ENCODE measurements around the gene PEPD.

PEPD gene

DNA sequence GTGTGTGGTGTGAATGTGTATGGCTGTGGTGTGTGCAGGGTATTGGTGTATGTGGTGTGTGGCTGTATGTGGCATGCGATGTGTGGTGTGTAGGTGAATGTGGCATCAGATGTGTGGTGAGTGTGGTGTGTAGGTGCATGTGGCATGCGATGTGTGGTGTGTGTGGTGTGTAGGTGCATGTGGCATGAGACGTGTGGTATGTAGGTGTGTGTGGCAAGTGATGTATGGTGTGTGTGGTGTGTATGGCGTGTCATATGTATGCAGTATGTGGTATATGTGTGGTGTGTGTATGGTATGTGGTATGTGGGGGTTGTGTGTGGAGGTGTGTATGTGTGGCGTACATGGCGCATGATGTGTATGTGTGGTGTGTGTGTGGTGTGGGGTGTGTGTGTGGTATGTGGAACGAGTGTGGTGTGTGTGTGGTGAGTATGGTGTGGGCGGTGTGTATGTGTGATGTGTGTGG lies 63.4 kb downstream of the PEPD start:
- DNase-seq (ENCODE audit: low read depth) = no peak

DNA sequence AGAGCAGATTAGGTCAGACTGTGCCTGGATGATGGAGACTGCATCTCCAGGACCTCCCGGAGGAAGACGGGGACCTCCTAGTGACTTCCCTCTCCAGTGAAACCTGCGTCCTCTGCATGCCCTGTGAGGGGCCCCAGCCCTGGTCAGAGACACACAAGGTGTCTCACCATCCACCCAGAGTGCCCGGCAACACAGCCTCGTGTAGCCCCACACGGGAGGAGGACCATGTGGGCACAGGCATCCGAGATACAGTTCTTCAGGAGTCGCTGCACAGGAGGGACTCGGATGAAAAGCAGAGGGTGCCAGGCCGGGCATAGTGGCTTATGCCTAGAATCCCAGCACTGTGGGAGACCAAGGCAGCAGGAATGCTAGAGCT lies 64.8 kb downstream of the PEPD start:
- DNase-seq (ENCODE audit: low read depth) = no peak

DNA sequence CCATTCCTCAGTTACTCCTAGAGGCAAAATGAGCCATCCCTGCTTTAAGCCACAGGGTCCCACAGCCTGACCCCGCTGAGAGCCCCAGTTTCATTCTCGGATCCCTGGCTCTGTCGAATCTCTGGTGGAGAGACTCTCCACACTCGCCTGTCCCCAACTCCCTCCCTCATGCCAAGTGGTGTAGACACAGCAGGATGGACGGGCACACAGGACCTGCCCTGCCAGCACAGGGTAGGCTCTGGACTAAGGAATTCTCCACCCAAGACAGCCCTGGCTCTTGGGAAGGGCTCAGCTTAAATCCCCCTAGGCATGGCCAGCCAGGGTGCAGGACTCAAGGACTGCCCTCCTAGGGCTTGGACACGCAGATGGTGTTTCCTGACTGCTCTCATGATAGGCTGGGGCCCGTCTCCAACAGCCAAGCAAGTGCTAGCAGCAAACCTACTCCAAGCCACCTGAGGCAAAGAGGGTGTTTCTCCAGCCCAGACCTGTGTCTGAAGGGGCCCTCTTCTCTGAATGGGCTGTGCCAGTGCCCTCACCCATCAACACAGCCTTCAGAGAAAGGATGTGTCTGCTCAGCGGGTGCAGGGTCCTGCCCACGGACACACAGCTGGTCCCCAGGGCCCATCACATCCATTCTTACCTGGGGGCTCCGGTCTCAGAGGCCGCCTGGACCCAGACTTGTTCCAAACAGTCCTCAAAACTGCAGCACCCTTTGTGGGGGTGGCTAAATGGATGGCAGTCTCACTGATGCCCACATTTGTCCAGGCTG lies 65.3 kb downstream of the PEPD start:
- no peak for DNase-seq (ENCODE audit: low read depth)

DNA sequence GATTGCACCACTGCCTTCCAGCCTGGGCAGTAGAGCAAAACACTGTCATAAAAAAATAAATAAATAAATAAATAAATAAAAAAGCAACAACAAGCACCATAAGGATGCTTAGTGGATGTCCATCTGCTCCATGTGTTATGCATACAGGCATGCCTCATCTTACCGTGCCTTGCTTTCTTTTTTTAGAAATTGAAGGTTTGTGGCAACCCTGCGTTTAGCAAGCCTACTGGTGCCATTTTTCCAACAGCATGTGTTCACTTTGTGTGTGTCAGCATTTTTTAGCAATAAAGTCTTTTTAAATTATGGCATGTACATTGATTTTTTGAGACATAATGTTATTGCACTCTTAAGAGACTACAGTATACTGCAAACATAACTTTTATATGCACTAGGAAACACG lies 68.3 kb downstream of the PEPD start:
- no peak for DNase-seq (ENCODE audit: low read depth)

DNA sequence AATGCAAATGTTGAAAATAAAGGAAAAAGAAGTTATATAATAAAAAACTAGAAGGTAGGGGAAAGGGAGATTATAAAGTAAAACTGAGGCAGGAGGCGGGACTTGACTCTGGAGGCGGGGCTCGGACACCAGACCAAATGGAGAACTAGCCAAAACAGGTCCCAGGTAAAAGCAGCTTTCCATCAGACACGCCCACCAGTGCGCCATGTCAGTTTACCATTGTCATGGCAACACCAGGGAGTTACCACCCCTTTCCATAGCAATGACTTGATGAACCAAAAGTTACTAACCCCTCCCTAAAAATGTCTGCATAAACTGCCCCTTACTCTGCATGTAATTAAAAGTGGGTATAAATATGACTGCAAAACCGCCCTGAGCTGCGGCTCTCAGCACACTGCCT lies 70.9 kb downstream of the PEPD start:
- no peak for DNase-seq (ENCODE audit: low read depth)

DNA sequence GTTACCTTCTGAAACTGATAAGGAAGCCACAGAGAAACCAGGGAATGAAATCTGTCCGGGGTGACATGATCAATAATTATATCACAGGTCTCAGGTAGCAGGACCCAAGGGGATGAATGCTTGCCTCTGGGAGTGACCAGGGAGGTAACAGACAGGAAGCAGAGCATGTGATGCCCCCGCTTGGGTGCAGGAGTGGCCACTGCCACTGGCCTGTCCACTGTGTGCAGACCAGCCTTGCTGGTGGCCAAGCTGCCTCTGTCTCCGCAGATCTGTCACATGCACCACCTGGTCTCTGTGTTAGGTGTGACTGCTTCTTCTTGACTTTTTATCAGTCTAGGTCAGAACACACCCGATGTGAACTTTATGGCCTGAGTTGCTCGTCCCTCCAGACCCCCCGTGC lies 71.8 kb downstream of the PEPD start:
- no peak for DNase-seq (ENCODE audit: low read depth)

DNA sequence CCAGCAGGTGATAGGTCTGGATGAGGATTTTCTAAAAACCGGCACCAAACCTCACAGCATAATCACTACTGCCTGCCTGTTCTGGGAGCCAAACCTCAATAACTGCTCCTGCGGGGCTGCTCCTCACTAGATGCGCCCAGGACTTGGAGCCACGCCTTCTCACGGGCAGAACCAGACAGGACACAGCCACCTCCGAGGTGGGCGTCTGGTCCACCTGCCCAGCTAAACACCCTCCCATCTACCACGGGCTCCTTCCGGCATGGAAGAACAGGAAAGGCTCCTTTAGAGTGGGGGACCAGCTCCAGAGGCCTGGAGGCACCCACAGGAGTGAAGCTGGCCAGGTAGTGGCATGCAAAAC lies 73.5 kb downstream of the PEPD start:
- no peak for DNase-seq (ENCODE audit: low read depth)

DNA sequence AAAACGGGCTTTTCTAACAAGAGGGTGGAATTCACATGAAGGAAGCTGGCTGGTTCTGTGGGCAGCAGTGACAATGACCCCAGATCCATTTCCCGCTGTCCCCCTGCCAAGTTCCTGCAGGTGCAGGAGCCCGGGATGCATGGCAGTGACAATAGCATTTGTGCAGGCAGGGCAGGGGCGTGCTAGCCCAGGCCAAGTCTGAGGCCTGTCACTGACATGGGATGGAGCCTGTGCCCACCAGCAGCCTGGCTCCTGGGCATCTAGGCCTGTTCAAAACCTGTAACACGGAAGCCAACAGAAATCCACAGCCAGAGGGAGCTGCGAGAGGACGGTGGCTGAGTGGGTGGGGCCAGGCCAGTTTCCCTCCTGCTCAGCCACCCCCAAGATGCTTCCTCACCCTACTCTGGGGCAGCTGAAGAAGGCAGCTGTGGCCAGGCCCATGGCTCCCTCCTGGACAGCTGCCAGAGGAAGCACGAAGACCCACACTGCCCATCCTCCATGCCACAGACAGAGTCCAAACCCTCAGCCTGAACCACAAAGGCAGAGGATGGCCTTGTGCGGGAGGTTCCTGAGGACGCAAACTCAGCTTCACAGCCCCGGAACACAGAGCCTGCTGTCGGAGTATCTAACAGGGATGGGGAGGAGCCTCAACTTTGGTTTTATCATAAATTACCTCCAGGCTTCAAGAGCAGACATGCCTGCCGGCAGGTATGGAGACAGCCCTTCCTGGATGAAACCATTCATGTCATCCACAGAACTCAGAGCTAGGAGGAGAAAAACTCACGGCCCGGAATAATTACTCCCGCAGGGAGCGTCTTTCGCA lies 74.0 kb downstream of the PEPD start:
- no peak for DNase-seq (ENCODE audit: low read depth)

DNA sequence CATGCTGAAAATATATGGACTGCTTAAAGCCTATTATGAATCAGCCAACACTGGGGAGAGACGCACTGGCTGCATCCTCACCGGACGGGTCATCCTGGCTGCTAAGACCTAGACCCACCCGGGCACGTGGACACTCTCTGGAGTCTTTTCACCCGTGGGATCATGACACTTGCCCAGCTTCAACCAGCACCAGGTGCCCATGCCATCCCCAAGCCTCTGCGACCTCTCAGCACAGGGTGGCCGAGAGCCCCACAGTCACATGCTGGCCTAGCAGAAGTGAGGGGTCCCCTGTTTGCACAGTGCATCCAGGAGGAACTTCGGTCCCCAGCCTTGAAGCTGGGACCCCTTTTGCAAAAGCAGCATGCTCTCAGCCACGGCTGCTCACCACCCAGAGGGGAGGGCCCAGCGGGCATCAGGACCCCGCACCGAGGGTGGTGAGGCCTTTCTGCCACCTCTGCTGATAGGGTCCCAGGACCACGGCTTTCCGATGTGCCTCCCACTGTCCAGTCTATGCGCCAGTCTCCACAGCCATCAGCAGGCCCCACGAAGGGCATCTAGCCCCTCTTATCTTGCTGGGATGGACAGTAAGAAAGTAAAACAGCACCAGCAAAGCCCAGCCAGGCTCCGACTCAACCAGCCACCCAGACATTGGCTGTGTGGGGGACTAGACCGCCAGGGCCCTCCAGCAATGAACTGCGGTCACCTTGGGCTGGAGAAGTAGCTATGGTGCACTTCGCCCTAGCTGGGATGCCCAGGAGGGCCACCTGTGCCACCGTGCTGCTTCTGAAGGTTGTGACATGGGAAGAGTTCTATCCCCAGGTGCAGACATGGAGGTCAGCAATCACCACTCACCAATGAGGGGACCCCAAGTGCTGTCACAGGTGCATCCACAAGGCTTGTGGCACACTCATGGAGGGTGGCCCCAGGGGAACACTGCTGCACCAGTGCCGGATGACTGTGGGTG lies 75.0 kb downstream of the PEPD start:
- no peak for DNase-seq (ENCODE audit: low read depth)

DNA sequence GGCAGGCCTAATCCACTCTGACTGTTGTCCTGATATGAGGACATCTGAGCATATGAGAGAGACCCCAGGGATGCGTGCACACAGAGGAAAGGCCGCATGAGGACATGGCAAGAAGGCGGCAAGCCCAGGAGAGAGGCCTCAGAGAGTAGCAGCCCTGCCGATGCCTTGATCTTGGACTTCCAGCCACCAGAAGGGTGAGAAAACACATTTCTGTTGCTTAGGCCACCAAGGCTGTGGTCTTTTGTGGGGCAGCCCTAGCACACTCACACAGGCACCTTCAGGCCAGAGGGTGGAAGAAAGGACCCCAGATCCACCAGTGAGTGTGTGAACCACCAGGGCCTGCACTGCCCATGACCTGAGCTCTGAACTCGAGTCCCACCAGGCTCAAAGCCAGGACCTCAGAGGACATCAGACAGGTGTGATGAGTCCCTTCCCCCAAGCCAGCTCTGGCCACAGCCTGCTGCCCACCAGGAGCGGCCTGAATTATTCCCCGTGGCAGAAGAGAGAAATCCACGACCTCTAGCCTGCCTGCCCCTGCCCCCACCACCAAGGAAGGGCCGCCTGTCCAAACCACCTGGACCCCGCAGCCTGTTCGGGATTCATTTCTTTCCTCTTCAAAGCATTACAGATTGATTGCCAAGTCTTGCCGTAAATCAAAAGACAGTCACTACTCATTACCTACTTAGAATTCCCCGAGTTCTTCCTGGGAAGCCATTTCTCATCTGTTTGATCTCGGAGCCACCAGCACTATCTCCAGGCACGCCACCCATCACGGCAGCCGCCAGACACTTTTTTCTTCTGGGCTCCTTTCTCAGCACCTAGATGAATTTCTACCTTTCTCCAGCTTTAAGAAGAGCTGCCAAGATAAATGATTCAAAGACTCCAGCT lies 75.9 kb downstream of the PEPD start:
- no peak for DNase-seq (ENCODE audit: low read depth)

DNA sequence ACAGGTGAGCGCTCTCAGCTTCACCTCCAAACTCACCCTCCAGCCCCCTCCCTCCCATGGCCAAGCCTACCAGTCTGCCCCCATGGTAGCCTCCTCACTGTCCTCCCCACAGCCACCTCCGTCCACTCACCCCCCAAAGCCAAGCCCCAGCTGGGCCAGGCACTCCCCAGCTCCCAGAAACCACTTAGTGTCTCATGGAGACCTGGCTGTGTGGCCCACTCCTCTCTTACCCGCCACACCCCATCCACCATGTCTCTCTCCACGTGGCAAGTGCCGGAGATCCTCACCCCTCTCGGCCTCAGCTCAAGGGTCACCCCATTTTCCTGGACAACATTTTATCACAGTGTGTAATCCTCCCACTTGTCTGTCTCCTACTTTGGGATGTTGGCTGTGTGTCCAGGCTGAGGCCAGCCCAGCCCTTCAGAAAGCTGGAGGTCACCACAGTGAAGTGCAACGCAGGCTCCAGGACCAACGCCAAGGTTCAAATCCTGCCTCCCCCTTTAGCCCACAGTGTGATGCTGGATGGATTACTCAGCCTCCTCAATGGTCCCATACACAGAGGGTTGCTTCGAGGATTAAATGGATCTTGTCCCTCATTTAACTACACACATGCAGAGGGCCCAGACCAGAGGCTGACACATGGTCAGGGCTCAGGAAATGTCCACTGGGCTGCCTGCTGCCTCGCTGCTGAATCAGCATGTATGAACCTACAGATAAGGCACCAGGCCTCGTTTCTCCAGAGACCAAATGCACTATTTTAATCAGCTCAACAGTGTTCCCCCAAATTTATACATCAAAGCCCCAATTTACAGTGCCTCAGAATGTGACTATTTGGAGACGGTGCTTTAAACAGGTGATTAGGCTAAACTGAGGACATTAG lies 76.8 kb downstream of the PEPD start:
- no peak for DNase-seq (ENCODE audit: low read depth)

DNA sequence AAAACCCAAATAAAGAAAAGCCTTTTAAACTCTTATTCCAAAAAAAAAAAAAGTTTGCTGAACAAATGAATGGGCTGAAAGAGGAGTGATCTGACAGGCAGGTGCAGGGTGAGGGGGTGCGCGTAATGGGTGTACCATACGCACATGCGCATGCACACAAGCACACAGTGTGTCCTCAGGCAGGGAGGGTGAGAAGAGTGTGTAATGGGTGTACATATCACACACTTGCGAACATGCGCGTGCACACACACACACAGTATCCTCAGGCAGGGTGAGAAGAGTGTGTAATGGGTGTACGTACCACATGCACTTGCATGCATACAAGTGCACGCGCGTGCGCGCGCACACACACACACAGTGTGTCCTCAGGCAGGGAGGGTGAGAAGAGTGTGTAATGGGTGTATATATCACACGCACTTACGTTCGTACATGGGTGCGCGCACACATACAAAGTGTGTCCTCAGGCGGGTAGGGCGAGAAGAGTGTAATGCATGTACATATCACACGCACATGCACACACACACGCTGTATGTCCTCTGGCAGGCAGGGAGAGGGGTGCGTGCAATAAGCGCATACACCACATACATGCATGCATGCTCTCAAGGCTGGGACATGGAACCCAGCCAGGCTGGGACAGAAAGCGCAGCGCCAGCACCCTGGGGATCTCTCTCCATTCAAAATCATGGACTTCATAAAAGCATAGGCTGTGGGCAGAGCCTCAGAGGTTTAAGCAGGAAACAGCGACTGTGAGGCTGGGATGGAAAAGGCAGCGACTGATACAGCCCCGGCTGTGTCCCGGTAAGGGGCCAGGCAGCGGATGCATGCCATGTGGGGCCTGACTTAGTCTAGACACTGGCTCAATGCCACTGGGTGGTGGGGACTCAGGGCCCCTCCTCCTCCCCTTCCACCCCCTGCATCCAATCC lies 77.7 kb downstream of the PEPD start:
- no peak for DNase-seq (ENCODE audit: low read depth)

DNA sequence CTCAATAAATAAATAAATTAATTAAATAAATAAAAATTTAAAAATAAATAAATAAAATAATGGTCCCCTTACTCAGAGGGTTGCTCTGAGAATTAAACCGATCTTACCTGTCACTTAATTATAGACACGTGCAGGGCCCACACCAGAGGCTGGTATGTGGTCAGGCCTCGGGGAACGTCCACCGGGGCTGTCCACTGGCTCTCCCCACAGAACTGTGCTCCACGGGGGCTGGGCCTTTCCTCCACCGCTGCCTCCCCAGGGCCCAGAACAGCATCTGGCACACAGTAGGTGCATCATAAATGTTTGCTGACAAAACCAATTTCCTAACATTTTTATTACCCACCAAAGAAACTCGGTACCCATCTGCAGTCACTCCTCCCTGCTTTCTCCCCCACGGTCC lies 78.9 kb downstream of the PEPD start:
- DNase-seq (ENCODE audit: low read depth) = no peak

DNA sequence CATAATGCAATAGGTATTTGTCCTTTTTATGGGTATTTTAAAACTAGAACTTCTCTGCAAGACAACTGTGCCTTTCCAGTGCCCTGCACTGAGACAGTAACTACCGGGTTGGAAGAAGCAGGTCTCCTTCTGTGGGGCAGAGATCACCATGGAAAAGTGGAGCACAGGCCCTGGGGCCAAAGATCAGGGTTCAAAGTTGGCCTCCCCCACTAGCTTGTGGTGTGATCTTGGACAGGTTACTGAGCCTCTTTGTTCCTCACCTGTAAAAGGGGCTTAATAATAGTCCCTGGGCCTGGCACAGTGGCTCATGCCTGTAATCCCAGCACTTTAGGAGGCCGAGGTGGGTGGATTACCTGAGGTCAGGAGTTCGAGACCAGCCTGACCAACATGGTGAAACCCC lies 79.8 kb downstream of the PEPD start:
- no peak for DNase-seq (ENCODE audit: low read depth)

DNA sequence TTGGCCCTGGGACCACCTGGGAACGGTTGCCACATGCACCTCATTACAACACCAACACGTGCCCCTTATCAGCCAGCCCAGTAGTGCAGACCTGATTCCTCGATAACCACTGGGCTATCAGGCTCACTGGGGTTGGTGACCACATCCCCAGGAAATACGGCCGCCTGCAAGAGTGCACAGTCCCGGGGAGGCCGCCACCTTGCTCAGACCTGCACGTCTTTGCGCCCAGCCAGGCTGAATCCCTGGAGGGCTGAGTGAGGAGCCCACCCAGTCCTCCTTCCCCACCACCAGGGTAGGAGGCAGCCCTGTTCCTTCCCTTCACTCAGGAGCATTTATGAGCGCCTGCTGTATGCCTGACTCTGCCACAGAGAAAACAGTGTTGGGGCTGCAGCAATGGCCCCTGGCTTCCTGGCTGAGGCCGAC lies 80.3 kb downstream of the PEPD start:
- DNase-seq (ENCODE audit: low read depth) = no peak

DNA sequence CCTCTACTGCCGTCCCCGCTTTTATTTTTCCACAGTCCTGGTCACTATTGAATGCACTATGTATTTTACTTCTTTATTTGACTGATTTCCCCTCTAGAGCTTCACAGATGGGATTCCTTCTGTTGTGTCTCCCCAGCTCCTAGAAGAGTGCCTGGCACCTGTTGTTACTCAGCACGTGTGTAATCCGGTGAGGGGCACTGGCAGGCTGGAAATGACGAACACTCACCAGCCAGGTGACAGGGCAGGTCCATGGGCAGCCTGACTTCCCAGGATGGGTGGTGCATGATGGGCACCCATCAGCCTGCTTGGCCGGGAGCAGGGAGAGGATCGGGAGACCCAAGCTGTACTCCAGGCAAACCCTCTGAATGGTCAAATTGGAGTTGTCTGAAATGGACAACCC lies 80.9 kb downstream of the PEPD start:
- DNase-seq (ENCODE audit: low read depth) = no peak

DNA sequence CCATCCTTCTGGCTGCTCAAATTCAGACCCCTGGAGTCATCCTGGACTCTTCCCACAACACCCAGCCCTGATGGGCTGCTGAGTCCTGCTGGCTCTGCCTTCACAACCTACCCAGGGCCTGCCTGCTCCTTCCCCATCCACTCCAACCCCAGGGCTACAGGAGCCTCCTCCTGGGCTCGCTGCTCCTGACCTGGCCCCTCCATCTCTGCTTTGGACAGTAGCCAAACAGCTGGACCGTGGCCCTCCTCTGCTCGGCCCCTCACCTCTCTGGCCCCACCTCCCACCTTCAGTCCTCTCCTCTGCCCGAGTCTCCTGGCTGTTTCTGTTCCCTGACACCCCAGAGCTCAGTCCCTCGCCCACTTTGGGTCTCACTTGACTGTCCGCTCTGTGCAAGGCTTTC lies 81.3 kb downstream of the PEPD start:
- no peak for DNase-seq (ENCODE audit: low read depth)

DNA sequence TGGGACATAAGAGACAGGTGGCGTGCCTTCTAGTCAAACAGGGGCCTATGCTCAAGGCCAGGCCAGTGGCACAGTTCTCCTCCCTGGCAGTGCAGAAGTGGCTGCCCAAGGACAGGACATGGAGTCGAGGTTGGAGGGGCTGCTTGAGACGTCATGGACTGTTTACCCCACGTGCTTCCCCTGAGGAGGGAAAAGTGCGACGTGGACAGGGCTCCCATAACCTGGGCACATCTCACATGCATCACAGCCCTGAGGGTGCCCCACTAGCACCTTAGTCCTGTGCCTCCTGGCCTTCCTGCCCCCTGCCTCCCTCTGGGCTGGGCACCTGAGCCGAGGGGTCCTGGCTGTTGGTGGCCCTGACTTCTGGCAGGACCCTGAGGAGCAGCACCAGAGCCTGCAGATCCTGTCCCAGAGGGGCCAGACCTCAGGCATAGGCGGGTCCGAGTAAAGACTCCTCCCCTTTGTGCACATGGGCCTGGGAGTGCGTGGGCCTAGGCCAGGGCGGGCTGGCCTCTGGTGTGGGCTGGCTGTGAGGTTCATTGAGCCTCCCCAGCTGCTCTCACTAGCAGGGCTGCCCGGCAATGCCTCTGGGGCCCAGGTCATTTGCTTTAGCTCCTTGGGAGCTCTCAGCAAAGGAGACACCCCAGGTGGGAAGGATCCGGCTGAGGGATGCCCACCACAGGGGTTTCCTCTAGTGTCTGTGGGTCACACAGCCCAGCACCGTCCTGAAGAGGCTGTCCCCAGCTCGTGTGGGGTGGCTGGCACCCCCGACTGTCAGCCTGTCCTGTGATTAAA lies 82.4 kb downstream of the PEPD start:
- DNase-seq (ENCODE audit: low read depth) = no peak
